NCI-H510A treated with DMSO at 0.1 percent for 48 hours (cell line): ENCODE results near the gene NLRP13.
"Not testable (repeated sequence)": the region's sequence is repeated elsewhere in the genome, so short reads cannot be mapped to it uniquely, and the experiment has no call there.

Experiments
- DNase-seq: peaks from one replicate; lab custom pipeline; 2025; lab: John Stamatoyannopoulos, UW

NLRP13 gene, protein sequence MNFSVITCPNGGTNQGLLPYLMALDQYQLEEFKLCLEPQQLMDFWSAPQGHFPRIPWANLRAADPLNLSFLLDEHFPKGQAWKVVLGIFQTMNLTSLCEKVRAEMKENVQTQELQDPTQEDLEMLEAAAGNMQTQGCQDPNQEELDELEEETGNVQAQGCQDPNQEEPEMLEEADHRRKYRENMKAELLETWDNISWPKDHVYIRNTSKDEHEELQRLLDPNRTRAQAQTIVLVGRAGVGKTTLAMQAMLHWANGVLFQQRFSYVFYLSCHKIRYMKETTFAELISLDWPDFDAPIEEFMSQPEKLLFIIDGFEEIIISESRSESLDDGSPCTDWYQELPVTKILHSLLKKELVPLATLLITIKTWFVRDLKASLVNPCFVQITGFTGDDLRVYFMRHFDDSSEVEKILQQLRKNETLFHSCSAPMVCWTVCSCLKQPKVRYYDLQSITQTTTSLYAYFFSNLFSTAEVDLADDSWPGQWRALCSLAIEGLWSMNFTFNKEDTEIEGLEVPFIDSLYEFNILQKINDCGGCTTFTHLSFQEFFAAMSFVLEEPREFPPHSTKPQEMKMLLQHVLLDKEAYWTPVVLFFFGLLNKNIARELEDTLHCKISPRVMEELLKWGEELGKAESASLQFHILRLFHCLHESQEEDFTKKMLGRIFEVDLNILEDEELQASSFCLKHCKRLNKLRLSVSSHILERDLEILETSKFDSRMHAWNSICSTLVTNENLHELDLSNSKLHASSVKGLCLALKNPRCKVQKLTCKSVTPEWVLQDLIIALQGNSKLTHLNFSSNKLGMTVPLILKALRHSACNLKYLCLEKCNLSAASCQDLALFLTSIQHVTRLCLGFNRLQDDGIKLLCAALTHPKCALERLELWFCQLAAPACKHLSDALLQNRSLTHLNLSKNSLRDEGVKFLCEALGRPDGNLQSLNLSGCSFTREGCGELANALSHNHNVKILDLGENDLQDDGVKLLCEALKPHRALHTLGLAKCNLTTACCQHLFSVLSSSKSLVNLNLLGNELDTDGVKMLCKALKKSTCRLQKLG

DNA sequence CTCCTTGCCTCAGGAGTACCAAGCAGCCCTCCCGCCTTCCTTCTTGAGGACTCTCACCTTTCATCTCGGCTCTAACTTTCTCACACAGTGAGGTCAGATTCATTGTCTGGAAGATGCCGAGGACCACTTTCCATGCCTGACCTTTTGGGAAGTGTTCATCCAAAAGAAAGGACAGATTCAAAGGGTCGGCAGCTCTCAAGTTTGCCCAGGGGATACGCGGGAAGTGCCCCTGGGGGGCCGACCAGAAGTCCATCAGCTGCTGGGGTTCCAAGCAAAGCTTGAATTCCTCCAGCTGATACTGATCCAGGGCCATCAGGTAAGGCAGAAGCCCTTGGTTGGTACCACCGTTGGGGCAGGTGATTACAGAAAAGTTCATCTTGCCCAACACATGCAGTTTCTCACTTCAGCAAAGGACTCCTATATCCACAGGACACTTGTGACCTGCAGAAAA lies at the start of gene NLRP13:
Gene NLRP13 (minus strand): TSS at position 401 of the 451 bp plus-strand sequence. CDS start 25 bp downstream, at position 376.
- DNase-seq = no peak

DNA sequence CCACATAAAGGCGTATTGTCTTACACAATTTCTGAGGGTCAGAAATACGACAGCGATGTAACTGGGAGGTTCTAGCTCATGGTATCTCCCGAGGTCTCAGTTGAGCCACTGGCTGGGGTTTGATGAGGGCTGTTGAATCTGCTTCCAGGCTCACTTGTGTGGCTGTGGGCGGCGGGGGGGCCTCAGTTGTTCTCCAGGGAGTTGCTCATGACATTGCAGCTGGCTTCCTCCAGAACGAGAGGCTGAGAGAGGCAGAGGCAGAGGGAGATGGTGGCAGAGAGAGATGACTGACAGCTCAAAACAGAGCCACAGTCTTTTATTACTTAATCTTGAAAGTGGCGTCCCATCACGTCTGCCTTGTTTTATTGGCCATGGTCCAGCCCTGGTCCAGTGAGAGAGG lies 48.3 kb upstream of the NLRP13 start:
- no peak for DNase-seq

DNA sequence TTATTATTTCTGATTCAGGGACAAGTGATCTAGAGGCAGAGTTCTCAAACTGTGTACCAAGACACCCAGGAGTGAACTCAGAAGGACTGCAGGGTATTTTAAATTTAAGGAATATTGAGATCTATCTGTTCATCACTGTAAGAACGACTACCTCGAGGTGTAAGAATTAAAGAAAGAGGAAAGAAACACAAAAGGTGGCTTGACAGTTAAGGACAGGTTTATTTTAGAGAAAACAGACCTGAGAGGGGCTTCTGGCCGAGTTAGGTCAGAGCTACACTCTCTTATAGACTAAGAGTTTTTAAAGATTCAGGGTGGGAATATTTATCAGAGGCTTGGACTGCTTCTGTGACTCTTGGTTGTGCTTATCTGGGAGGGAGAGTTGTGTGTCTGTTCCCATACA lies 41.8 kb upstream of the NLRP13 start:
- no peak for DNase-seq

DNA sequence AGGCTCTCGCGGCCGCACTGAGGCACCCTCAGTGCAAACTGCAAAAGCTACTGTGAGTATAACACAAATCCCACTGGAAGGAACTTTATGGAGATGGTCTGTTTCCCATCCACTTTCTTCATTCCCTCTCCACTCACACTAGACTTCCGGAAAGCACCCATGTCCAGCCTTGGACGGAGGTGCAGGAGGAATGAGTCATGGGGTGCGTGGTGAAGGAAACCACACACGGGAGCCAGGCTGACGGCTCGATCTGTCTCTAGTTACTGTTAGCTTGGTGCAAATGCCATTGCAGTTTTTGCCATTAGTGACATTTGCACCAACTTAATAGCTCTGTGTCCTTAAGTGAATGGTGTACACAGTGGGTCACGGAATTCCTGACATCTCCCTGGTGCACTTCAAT lies 30.1 kb upstream of the NLRP13 start:
- DNase-seq = no peak

DNA sequence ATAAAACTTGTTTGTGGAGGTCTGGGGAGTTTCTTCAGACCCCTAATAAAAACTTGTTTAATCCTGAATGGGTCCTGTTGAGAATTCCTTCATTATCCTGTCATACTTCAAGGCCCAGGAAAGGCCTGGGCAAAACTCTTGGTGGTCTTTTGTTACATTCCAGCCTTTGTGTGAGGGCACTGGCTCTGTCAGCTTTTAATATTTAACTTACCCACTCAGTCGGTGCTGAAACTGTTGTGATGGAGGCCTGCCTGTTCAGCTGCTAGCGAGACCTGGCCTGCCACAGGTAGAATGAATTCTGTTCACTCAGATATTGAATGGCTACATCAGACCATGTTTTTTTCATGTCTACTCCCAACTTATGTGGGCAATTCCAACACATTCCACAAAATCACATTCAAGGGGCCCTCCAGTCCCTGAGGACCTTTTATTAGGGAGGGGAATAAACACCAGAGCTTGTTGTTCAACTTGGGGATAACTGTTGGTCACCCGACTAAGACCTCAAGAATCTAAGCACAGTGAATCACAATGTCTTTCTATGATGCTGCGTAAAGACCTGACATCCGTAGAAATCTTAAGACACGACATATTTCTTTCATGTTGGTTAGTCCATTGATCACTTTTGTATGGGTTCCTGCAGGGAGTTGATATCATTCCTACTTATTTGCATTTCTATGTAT lies 28.0 kb upstream of the NLRP13 start:
- DNase-seq = no peak

DNA sequence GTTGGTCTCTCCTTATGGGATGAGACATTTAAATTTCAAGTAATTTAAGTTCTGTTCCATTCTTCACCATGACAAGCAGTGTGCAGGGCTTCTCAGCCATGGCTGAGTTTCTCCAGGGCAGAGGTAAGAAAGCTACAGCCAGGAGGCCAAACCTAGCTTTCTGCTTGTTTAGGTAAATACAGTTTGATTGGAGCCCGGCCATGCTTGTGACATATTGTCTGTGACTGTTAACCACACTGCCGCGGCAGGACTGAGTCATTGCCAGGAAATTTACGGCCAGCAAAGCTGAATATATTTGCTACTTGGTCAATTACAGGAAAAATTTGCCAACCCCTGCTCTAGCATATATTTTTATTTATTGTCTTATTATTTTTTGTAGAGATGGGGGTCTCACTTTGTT lies 26.2 kb upstream of the NLRP13 start:
- DNase-seq = no peak

DNA sequence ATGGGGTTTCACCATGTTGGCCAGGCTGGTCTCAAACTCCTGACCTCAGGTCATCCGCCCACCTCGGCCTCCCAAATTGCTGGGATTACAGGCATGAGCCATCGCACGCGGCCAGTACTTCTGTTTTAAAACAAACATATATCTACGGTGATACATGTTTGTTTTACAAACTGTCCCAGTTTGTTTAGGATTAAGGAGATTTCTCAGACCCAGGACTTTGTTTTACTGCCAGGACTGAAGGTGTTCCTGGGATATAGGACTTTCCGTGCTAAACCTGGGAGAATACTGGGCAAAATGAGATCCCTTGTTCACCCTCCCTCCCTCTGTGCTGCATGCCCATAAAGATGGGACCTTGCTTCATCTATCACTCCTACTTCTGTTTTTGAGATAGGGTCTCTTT lies 24.3 kb upstream of the NLRP13 start:
- no peak for DNase-seq

DNA sequence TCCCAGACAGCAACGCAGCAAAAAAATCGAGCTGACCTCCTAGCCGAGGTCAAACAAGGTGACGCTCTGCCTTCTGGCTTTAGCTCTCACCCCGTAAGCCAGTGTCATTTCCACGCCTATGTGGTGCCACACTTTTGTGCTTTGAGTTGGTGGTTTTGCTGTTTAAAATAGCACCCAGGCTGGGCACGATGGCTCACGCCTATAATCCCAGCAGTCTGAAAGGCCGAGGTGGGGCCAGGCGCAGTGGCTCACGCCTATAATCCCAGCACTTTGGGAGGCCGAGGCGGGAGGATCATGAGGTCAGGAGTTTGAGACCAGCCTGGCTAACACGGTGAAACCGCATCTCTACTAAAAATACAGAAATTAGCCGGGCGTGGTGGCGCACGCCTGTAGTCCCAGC lies 18.4 kb upstream of the NLRP13 start:
- not testable (repeated sequence) for DNase-seq

DNA sequence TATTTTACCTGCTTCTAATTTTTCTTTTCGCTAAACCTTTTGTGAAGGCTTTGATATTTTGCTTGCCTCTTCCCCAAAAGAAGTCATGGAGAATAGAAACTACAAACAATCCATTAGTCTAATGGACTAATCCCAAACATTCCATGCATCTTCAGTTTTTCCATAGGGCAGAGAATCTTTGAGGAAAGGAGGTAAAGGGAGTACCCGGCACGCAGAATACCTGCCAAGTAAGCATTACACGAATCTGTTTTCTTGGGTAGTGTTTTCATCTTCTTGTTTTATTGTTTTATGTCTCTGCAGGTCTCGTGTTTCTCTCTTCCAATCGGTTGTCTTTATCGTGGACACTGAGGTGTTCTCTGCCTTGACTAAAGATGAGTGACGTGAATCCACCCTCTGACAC lies 15.4 kb upstream of the NLRP13 start, which contains the start of gene NLRP8:
Gene NLRP8 (plus strand): TSS at position 301 of the 400 bp plus-strand sequence.
- no peak for DNase-seq

DNA sequence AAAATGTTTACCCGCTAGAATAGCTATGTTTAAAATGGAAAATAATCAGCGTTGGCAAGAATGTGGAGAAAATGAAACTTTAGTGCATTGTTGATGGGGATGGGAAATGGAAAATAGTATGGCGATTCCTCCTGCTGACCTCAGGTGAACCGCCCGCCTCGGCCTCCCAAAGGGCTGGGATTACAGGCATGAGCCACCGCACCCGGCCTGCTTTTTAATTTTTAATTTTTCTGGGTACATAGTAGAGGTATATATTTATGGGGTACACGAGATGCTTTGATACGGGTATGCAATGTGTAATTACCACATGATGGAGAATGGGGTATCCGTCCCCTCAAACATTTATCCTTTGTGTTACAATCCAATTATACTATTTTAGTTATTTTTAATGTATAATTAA lies 8.2 kb upstream of the NLRP13 start:
- DNase-seq = no peak

DNA sequence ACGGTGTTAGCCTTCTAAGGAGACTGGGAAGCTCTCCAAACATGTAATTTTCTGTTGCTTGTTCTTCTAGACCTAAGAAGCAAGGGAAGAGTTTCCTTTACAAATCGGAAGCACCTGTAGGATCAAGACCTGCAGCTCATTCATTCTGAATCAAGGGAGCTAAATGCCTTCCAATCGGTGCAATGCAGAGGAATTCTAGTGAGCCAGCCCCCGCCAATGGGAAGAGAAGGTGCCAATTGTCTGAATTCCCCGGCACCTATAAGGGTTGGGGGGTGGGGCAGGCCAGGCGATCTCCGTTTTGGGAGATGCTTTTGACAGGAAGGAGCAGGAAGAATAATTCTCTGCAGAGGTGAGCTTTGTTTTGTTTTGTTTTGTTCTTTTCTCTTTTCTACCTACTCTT lies 7.1 kb upstream of the NLRP13 start:
- no peak for DNase-seq

DNA sequence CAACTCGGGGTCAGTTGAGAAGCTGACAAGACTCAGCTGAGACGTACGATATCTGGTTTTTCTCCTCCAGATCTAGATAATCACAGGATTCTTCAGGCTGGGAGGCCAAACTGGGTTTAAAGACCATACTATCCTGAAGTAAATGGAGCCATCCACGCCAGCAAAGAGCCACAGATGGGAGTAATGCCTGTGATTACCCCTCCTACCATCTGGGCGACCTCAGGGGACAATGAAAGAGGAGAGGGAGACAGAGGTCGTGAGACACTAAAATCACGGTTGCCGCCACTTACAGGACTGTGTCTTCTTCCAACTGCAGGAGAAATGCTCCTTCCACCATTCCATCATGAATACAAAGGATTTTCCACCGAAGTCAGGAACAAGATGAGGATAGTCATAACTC lies 3.1 kb upstream of the NLRP13 start:
- DNase-seq = no peak

DNA sequence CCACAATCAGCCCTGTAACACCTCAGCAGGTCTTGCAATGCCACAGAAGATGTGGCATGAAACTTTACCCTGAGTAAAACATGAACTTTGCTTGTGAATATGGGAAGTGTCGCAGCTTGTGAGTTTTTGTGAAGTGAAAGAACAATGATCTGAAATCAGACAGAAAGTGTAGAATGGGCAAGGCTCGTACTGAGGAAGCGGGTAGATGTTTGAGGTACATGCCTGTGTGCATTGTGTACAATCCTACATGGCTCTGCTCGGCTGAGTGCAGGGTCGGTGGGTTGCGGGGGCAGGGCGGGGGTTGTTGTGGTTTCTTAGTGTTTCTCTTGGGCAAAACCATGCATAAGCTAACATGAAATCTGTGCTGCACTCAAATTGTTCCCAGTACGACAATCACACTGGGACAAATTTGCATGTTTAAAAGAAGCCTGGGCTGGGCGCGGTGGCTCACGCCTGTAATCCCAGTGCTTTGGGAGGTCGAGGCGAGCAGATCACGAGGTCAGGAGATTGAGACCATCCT lies 1.1 kb downstream of the NLRP13 start:
- DNase-seq = no peak

DNA sequence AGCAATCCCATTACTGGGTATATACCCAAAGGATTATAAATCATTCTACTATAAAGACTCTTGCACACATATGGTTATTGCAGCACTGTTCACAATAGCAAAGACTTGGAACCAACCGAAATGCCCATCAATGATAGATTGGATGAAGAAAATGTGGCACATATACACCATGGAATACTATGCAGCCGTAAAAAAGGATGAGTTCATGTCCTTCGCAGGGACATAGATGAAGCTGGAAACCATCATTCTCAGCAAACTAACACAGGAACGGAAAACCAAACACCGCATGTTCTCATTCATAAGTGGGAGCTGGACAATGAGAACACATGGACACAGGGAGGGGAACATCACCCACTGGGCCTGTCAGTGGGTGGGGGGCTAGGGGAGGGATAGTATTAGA lies 2.9 kb downstream of the NLRP13 start:
- DNase-seq = not testable (repeated sequence)

DNA sequence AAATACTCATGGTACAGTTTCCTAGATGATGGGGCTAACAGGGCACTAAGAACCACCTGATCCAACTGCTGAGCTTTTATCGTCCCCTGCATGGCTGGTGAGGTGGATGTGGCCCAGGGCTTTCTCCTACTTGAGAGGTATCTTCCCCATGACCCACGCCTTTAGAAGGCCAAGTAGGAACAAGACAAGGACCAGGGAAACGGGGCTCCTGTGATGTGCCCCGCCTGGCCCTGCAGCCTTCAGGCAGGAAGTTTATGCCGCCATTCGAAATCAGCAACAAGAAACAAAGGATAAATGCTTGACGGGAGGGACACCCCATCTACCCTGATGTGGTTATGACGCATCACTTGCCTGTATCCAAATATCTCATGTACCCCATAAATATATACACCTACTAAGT lies 4.1 kb downstream of the NLRP13 start:
- no peak for DNase-seq

DNA sequence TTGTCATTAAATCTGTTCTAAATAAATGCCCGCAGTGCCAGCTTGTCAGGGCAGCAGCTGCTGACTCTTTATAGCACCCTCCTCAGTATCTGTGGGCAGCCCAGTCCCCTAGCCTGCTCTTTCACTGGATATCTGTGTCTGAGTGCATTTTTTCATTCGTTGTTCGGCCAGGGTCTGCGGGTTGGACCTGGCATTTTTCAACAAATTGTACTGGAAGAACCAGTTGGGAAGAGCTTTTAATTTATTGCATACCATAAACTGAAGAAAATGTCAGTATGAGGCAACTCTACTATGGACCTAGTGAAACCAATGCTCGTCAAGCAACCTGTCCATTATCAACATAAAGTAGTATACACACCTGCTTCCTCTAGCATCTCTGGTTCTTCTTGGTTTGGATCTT lies 8.6 kb downstream of the NLRP13 start:
- DNase-seq = no peak

DNA sequence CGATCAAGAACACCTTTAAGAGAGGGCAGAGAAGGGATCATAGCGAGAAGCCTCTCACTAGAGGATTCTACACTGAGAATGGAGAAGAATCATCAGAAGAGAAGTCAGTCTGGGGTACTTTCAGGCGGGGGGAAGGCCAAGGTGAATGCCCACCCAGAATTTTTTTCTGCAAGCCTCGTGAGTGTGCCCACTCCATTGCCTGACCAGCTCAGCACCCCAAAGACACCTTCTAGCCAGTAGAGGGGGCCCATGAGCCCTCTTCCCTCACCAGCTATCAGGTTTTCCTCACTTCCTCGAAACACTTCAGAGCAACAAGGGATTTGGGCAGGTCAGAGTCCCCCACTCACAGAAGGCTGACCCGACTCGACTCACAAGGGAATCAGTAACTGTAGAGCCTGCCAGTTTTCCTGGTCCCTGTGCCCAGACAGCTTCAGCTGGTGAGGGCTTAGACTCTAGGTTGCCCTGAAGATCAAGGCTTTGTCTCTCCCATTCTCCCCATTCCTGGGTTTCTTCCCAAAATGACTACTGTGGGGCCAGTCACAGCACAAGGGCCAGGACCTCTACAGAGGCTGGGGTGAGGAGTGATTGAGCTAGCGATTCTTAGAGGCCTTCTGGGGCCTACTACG lies 18.4 kb downstream of the NLRP13 start:
- no peak for DNase-seq

DNA sequence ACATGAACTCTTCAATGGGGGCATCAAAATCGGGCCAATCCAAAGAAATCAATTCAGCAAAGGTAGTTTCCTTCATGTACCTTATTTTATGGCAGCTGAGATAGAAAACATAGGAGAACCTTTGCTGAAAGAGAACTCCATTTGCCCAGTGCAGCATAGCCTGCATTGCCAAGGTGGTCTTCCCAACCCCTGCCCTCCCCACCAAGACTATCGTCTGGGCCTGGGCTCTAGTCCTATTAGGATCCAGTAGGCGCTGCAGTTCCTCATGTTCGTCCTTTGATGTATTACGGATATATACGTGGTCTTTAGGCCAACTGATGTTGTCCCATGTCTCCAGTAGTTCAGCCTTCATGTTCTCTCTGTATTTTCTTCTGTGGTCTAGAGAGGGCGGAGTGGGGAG lies 19.2 kb downstream of the NLRP13 start:
- no peak for DNase-seq

DNA sequence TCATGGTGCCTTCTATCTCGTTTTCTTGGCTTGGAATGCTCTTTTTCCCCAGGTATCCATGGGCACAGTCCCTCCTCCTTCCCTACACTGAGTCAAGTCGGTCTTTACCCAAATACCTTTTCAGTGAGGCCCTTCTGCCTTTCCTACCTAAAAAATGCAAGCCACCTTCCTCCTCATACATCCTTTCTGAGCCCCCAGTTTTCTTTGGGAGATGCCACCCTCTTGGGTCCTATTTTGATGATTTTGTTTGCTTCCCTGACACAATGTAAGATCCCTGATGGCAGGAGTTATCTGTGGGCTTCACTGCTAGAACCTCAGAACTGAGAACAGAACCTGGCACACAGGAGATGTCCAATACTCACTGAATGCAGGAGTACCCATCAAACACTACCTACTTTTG lies 22.3 kb downstream of the NLRP13 start:
- no peak for DNase-seq

DNA sequence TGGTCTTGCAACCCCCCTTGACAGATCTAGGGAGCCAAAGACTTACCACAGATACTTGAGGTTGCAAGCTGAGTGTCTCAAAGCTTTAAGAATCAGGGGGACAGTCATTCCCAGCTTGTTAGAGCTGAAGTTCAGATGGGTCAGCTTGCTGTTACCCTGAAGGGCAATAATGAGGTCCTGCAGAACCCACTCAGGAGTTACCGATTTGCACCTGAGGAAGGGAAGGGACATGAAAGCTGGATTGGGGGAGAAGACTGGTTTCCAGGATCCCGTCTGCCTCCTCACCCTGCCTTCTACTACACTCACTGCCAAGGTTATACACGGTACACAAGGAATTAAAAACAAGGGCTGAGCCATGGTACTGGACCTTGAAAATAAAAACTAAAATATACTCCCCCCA lies 24.4 kb downstream of the NLRP13 start:
- no peak for DNase-seq

DNA sequence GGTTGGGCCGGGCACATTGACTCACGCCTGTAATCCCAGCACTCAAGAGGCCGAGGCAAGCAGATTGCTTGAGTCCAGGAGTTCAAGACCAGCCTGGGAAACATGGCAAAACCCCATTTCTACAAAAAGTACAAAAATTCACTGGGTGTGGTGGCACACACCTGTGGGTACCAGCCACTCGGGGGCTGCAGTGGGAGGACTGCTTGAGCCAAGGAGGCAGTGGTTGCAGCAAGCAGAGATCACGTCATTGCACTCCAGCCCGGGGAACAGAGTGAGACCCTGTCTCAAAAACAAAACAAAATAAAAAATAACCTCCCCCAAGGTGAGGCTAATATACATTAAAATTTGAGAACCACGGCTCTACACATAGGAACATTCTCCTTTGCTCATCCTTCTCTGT lies 24.9 kb downstream of the NLRP13 start:
- DNase-seq = no peak
